Medulla oblongata (tissue), 1 donor: ENCODE results near the gene STIMATE.

ENCODE experiments used
- DNase-seq: peaks from one replicate; pipeline ENCODE4 v3.0.0-alpha.2; 2015; ENCODE audit errors: extremely low spot score

The STIMATE gene

DNA sequence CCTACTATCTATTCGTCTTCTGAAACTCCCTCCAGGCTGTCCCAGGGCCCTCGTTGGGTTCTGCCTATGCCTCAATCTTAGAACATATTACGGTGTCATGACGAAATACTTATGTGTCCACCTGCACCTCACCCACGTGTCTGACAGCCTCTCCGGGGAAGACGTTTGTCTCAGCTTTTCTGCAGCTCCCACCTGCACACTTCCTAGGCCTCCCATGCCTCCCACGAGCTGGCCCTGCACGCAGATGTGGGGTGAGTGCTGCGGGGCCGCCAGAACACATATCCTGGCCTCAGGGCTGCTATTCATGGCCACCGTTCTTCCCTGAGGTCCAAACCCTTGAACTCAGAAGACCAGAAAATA lies 55.4 kb downstream of the STIMATE start:
- no peak for DNase-seq

DNA sequence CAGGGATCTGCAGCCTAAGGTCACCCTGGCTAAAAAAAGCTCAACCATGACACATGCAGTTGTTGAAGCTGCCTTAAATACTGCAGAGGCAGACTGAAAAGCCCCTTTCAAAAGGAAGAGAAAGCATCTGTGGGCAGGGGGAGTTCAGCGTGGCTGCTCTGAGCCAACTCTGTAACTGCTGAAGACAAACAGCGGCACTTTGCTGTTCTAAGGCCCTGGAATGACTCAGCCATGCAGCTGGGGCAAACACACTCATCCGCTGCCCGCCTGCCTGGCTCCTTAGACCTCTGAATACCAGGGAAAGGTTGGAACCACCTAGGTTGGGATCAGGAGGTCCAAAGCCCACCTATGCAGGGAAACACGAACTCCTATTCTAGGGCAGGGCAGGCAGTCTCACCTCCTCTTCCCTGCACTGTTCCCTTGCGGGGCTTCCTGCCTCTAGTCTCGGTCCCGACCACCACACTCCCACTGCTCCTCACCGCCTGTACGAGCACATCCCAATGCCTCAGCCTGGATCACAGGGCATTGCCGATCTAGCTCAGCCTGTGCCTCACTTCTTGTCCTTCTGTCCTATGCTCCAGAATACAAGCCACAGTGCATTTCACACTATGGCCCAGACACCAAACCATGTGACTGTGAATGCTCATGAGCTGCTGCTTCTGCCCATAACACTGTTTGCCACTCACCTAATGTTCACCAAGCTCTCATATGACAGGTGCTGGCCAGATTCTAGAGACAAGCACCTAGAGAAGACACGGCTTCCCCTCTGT lies 56.0 kb downstream of the STIMATE start:
- no peak for DNase-seq

DNA sequence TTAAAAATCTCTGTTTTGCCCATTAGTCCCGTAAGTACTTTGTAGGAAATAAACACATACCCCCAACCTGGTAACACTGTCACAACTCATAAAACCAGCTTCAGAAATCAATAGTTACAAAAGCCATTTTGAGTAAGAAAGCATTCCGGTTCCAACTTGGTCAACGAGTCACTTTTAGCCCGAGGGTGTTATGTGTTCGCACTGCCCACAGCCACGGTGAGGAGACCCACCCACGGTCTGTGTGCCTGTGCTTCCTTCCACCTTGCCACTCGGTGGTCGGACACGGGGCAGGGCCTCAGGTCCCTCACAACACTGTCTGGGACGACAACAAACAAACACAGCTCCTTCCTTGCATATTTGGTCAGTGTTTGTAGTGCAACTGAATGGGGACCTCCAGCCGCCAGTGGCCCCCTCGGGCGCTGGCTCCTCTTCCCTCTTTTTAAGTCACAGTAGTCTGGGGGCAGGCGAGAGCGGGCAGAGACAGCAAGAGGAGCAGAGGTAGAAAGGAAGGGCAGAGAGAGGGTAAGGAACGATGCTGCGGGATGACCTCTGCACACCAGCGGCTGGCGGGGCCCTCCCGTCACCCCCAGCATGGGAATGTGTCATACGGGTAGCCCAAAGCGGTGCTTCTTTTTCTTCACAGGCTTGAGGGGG lies 57.3 kb downstream of the STIMATE start:
- no peak for DNase-seq

DNA sequence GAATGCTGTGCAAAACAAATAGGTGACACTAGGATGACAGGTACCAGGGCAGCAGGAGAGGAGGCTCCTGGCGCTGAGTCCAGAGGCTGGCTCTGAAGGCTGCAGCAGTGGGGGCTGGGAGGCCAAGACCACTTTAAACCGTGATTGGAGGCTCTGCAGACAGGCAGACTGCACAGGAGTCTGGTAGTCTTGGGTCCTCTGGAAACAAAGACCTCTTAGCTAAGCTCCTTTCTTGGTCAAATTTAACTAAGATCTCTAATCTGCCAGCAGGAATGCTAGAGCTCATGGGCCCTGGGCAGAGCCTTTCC lies 58.1 kb downstream of the STIMATE start:
- no peak for DNase-seq

DNA sequence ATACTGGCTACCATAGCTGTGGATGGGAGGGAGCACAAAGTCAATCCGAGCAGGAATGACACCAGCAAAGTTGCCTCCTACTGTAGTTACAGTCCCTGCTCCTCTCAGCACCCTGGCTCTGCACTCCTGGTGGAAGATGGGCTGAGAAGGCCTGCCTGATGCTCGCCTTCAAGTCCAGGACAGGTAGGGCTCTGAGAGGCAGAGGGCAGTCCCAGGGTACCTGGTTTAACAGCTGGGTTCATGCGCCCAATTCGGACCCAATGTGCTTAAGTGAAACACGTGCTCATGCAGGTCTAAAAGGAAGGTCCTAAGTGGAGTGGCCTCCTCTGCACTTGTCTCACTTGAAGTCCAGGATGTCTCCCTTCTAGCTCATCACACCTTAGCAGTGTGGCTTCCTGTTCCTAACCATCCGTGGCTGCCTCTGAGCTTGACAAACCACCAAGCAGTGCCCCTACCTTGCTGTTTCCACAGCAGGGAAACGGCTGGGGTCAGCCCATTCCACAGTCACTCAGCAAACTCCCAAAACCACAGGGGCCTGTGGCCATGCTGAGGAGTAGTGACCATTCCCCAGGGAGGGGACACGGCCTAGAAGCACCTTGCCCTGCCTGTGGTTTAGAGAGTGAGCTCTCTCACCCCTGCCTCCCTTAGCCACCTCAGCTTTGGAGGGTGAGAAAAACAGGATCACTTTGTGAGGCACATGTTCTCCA lies 58.6 kb downstream of the STIMATE start:
- DNase-seq: no peak

DNA sequence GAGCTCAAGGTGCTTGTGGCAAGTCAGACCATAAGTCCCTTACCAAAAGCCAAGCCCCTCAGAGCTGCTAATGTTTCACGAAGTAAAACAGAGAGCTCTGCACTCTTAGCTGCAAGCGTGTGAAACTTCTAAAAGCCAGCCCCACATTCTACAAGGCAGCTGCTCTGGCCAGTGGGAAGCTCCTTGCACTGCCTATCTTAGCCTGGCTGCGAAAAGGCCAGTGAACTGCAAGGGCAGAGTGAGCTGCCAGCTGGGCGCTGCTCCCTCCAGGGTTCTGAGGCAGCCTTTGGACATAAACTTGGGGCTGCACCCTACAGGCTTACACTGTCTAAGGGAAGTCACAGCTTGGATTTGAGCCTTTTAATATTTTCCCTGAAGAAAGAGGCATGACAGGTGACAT lies 60.4 kb downstream of the STIMATE start:
- DNase-seq: no peak

DNA sequence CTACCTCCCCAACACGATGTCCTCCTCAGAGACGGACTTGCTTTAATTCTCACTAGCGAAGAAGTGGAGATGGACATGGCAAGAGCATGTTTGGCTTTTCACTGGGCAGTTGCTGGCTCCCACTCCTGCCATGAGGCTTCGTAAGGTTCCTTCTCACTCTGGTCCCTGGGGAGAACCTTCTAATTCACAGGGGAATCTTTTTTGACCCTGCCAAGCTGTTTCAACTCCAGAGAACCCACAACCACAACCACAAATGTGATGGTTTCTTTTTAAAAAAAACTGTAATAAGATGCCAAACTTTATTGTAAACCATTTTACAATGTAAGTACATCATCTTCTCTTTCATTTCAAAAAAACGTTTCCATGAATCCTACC lies 60.9 kb downstream of the STIMATE start:
- no peak for DNase-seq

DNA sequence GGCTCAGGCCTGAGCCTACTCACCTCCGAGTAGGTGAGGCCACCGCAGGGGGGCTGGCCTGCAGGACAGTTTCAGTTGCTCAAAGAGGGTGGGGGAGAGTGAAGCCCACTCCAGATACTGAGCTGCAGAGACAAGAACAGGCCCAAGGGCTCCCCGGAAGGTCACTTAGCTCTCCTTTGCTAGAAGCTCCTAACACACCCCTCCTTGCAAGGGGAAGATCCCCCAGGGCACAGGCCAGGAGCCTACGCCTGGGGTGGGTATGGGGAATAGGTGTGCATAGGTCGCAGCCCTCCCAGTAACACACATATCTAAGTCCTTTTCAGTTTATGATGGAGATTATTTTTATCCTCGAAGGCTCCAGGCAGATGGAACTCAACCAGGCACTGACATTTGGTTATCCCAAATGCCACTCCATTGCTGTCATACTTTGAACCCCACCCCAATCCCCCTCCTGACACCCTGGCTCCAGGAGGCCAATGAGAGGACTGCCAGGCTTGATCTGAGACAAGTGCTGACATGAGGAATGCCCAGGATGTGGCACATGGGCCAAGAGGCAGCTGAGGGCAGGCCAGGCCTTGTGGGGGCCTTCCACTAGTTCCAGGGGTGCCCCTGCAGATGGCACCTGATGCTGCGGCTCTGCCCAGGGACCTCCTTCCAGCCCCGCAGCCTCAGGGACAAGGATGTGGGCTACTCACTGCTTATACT lies 61.4 kb downstream of the STIMATE start:
- DNase-seq: no peak

DNA sequence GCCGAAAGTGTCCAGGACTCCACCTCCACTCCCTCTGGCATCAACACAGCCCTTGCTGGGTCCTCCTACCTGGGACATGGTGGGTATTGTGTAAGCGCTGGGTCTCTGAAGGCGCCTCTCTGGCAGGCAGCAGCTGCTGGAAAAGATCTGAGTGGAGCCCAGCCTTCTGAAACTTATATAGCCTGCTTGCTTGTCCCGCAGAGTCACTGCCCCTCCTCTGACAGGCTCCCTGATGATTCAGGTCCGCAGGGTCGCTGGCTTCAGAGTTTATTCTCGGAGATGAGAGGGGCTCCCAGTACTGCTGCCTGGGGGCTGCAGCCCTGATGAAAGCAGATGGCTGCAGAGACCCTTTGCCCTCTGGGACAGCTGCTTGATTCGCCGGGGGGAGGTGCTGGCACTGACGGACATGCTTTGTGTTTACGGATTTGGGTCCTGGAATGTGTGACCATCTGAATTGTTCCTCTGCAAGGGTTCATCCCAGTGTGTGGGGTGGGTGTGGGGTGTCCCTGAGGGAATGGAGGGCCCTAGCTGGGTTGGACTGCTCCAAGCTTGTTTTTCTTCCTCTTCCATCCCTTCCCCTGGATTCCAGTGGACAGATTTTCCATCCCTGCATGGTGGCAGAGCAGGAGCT lies 62.4 kb downstream of the STIMATE start, which contains the start of gene MUSTN1:
Gene MUSTN1, minus strand, starts transcription at position 149 of the 631 bp plus-strand sequence. Its CDS starts 71 bp downstream, at position 78.
- no peak for DNase-seq

DNA sequence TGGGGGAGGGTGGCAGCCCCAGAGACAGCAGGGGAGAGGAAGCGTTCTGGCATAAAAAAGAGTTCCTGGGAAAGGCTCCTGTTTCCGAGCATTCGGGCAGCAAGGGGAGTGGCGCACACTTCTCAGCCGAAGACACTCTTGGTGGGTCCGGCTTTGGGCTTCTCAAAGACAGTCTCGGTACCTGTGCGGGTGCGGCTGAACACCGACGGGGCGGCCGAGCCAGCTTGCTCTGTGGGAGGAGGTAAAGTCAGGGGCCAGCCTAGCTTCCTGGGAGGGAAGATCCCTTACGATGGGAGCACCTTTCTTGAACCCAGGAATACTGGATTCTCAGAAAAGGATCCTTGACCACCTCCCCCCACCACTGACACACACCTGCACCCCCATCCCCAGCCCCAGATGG lies 64.1 kb downstream of the STIMATE start:
- DNase-seq: no peak

DNA sequence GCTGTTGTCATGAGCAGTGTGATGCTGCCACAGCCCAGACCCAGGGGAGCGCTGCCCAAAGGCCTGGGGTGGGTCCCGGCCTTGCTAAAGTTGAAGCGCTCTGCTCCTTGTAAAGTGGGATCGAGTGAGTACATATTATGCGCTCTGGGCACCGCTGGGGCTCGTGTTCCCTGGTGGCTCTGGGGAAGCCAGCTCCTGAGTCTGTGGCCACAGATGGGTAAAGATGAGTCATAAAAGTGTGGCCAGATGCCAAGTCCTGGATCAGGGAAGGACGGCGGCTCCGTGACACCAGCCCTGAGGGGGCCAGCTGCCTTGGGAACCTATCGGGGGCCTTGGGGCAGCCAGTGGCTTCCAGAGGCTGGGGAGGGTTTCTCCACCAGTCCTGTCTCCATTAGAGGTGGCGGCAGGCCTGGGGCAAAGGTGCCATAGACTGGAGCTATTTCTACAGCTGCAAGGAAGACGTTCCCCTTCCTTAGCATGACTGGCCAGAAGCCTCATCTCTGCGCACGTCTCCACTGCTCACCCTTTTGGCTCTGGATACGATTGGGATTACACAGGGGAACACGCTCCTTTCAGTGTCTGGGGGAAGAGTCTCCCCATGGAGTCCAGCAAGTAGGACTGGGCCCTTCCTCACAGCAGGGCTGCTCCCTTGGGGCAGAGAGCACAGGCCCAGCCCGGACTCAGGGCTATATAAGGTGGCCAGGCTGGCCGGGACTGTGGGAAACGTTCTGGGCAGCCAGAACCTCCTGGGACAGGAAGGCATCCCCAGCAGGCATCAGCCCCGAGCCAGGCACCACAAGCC lies 65.6 kb downstream of the STIMATE start:
- DNase-seq: no peak

DNA sequence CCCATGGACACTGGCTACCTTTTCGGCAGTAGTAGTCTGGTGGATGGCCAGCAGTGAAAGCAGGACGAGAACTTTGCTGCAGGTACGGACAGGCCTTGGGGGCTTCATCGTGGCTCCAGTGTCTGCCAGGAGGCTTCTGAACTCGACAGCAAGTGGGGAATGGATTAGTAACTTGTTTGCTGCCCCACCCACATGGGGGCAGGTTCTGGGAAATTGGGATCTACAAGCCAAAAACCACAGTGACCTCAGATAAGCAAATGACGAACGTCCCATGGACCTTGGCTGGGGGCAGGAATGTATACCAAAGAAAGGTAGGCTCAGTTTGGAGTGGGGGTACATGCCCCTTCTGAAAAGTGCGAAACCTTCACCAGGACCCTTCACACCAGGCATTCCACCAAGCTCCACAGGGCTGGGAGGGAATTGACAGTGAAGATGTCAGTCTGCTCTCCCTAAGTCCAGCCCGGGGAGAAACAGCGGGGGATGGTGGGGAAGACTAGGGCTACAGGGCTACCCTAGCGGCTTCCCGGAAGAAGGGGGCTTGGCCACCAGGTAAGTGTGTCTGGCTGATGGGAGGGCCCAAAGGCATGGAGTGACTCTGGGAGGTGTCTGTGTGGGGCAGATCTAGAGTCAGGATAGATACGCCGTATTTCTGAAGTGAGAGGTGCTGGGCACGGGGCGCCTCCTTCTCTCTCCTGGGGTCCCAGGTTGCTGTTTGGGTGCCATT lies 66.7 kb downstream of the STIMATE start, which contains the start of gene ITIH4:
Gene ITIH4, minus strand, starts transcription at position 138 of the 724 bp plus-strand sequence. Its CDS starts 30 bp downstream, at position 108.
- DNase-seq: no peak

DNA sequence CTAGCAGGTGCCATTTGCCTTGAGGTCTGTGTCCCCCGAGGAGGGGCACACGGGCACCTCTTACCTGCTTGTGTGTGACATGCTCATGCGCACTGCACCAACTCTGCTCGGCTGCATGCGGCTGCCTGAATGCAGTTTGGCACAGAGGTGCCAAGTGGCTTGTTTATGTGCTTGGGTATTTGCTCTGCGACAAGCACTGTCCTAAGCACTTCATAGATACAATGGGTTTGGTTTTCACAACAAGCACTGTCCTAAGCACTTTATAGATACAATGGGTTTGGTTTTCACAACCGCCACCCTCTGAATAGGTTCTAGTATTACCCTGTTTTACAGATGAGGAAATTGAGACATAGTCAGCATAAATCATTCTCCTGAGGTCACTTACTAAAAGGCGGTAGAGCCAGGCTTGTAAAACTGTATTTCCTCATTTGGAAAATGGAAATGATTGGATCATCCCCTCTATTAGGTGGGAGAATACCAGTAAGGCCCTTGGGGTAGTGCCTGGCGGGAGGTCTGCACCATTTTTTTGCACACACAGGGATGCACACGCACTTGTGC lies 67.4 kb downstream of the STIMATE start:
- no peak for DNase-seq

DNA sequence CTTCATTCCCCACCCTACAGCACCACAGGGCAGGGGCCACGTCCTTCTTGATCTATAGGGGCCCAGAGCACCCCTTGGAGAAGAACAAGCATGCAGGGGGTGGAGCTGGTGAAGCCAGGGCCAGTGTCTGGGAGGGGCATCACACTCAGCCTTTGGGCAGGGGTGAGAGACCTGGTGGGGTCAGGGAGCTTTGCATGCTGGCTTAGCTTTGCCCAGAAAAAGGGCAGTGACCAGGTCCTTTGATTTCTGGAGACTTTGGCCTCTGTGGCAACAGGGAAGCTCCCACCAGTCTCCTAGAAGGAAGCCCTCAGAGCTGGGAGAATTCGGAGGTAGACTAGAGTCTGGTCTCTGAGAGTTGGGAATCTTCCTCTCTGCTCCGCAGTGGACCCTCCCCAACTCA lies 67.9 kb downstream of the STIMATE start:
- no peak for DNase-seq

DNA sequence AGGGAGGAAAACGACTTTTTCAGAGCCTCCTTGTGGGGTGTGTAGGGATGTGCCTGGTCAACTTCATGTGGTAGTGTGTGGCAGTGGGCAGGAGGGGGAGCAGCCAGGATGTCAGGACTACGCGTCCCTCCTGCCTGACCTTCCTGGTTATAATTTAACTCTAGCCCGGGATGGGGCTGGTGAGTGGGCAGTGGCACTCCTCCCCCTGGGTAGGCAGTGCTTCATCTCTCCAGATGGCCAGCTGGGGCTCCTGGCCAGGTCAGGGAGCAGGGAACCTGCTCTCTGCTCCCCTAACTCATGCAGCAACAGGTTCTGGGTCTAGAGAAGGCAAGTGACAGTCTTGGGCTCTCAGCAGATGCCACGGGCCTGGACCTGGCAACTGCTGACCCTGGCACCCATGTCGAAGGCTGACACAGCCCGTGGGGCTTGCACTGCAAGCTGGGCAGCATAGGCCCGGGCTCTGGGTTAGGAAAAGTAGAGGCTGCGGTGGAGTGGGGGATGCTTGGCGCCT lies 69.4 kb downstream of the STIMATE start:
- no peak for DNase-seq

DNA sequence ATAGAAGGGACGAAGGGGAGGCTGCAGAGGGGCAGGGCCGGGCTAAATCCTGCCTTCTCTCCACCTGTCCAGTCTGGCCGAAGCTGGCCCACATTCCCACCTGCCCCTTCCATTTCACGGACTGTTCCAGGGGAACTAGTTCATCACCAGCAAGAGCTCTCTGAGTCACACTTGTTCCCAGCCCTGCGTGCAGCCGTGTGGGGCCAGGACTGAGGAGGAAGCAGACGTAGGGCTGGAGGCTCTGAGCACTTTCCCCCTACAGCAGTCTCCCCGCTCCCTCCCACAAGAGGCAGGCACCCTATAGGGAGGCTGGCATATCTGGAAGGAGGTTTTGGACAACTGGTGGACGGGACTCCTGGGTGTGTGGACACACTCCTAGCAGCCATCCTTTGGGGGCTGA lies 69.9 kb downstream of the STIMATE start:
- no peak for DNase-seq

DNA sequence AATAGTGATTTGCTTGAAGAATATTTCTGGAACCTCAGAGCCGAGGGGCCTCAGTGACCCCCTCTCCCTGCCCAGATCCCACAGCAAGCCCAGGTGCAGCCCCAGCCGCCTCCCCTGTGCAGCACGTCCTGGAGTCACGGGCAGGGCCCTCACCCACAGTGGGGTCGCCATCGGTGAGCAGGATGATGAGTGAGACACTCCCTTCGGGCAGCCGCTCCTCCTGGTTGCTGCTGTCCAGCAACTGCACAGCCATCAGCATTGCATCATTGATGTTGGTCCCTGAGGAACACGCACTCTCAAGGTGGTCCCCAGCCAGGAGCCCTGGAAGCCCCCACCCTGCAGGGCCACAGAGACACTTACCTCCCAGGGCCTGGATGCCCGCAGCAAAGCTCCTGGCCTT lies 73.3 kb downstream of the STIMATE start:
- no peak for DNase-seq

DNA sequence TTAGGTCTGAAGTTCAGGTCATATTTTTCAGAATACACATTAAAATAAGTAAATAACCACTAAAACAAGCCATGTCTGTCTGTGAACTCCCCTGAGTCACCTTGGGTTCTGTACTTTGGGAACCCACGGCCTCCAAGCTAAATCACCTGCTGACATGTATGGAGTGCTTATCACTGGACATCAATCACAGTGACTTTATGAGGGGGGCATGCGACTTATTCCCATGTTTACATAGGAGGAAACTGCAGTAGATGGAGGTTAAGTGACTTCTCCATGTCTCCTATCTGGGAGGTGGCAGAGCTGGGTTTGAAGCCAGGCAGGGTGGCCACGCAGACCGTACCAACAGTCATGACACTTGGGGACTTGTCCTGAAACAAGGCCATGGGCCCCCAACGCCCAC lies 75.0 kb downstream of the STIMATE start:
- no peak for DNase-seq

DNA sequence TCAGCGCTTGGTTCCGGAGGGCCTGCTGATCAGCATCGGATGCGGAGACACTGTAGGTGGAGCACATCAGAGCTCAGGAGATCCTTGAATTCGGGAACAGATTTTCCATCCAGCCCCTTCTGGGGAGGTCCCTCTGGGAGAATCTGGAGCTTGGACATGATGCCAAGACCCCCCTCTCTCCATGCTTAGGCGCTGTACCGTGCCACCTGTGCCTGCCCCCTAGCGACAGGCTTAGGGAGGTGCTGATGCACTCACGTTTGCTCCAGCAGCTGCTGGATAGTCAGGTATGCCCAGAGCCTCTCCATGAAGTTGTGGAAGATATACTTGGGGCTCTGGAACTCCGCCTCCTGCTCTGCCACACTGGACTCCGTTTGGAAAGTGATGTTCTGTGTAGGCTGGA lies 76.6 kb downstream of the STIMATE start:
- DNase-seq: no peak

DNA sequence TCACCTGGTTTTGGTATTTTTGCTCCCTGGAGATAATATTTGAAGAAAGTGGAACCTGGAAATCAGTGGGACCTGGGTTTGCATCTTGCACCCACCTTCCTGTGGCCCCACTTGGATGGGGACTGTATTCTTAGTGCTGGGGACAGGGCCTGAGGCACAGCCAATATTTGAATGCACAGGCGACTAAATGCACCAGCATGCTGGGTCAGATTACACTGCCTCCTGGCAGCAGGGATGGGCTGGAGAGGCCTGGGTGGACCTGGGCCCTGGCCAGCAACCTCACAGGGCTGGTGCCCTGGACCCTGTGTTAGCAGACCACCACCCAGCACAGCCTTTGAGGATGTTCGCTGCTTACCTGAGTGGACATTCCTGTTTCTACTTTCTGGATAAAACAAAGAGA lies 77.4 kb downstream of the STIMATE start:
- DNase-seq: no peak
